Globus pallidus (tissue), 1 donor: ENCODE data around the gene BAHD1.

Source experiments
- DNase-seq: peaks from one replicate; pipeline ENCODE4 v3.0.0-alpha.2; 2015; ENCODE audit warnings: low spot score

BAHD1 gene

GRCh38 chr15:40467261-40467615 is 26.5 kb downstream of the BAHD1 start:
- no peak for DNase-seq

GRCh38 chr15:40468898-40469331 is 28.2 kb downstream of the BAHD1 start:
- DNase-seq, result no peak

GRCh38 chr15:40469776-40470390 is 29.1 kb downstream of the BAHD1 start:
- no peak for DNase-seq

DNA sequence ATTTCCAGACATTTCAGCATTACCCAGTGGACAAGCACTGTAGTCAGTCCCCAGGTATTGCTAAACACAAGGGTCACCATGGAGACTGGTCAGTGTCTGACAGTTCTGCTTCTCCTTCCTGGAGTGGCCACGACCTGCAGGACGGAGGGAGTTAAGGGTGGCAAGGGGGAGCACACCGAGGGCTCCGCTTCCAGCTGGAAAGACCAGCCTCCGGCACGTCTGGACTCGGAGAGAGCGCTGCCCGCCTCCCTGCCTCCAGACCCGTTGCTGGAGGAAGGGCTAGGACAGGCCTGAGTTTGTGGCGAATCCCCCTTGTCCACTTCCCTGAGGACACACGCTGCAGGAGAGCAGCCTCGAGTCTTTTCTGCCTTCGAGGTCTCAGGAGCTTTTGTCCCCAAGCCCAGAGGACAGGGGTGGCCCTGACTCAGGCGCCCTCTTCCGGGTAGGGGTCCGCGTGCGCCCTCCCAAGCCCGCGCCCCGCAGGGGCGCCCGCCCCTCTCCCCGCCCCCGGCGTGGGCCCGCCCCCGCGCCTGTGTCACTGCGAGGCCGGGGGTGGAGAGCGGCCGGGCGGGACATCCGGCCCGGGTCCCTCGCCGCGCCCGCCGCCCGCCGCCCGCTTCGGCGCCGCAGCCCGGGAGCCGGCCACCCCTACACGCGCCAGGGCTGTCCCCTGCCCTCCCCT is 29.8 kb downstream of the BAHD1 start, which contains the start of gene CHST14:
Gene CHST14 (plus strand): TSS at position 562 of the 682 bp plus-strand sequence. CDS start 230 bp downstream, outside the sequence.
- DNase-seq, result peak; percentile 48

- no peak for DNase-seq
Observed at GRCh38 chr15:40471105-40471807, 30.5 kb downstream of the BAHD1 start.

DNA sequence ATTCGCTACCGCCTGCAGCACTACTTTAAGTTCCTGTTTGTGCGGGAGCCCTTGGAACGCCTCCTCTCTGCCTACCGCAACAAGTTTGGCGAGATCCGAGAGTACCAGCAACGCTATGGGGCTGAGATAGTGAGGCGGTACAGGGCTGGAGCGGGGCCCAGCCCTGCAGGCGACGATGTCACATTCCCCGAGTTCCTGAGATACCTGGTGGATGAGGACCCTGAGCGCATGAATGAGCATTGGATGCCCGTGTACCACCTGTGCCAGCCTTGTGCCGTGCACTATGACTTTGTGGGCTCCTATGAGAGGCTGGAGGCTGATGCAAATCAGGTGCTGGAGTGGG is 31.0 kb downstream of the BAHD1 start:
- DNase-seq, result no peak

DNA sequence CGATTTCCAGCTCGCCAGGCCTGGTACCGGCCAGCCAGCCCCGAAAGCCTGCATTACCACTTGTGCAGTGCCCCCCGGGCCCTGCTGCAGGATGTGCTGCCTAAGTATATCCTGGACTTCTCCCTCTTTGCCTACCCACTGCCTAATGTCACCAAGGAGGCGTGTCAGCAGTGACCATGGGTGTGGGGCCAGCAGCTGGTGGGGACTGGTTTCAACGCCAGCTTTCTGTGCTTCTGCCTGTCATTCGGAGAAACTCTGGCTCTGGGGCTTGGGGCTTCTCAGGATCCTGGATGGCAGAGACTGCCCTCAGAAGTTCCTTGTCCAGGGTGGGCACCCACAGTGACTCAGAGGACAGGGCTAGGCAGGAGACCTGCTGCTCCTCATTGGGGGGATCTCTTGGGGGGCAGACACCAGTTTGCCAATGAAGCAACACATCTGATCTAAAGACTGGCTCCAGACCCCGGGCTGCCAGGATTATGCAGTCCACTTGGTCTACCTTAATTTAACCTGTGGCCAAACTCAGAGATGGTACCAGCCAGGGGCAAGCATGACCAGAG is 31.5 kb downstream of the BAHD1 start:
- DNase-seq, result no peak

GRCh38 chr15:40474581-40474980 is 33.8 kb downstream of the BAHD1 start:
- no peak for DNase-seq

DNA sequence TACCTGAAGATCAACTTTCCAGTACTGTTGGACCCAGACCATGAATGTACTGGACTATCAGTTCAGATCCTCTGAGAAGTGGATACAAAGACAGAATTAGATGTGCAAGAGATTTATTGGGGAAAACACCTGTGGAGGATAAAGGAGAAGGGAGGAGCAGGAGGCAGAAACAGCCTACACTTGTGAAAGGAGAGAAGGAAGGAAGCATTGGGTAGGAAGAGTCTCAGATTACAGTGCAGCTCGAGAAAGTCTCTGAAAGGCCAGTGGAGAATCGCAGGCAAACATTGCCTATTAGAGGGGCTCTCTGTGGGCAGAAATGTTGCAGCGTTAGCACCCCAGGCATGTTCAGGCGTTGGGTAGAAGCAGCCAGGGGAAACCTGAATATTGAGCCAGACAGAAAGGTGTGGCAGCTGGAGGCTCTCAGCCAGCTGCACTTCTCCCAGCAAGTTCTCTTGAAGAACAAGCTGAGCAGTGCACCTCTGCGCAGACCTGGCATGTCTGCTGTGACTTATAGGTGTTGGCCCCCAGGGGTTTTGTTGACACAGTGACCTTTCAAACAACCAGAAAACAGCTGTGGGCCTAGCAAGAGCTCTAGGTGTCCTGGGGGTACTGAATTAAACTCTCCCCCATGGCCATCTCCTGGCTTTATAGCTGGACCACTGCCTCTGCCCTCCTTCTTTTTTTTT is 37.0 kb downstream of the BAHD1 start:
- no peak for DNase-seq

DNA sequence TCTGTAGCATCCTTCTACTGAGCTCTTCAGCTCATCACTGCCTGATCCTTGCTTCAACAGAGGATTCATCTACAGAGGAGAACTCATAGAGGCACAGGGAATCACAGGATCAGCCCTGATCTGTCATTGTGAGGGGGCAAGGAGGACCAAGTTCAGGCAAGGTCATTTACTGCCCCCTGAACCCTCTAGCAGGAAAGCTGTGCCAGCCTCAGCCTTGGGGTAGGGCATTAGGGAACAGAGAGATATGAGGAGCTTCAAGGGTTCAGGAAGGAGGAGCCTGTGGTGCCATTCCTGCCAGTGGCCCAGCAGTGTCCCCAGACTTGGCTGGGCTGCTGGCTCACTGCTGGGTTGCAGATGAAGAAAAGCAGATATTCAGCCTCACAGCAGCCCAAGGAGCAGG is 38.3 kb downstream of the BAHD1 start:
- no peak for DNase-seq

DNA sequence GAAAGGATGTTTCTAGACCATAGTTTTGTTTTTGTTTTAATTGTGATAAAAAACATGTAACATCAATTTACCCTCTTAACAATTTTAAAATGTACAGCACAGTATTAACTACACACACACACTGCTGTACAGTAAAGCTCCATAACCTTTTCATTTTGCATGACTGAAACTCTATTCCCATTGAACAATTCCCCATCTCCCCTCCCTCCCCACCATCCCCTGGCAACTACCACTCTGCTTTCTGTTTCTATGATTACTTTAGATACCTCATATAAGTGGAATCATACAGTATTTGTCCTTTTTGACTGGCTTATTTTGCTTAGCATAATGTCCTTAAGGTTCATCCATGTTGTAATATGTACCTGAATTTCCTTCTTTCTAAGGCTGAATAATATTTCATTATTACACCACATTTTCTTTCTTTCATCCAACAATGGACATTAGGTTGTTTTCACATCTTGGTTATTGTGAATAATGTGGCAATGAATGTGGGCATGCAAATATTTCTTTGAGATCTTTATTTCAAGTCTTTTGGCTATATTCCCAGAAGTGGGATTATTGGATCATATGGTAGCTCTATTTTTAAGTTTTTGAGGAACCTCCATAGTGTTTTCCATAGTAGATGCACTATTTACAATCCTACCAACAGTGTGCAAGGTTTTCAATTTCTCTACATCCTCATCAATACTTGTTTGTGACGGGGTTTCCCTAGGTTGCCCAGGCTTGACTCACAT is 40.8 kb downstream of the BAHD1 start:
- DNase-seq, result no peak

- no peak for DNase-seq
Observed at GRCh38 chr15:40483919-40484318, 43.2 kb downstream of the BAHD1 start.

GRCh38 chr15:40486066-40486770 is 45.5 kb downstream of the BAHD1 start:
- no peak for DNase-seq

GRCh38 chr15:40487816-40488682 is 47.3 kb downstream of the BAHD1 start:
- no peak for DNase-seq

DNA sequence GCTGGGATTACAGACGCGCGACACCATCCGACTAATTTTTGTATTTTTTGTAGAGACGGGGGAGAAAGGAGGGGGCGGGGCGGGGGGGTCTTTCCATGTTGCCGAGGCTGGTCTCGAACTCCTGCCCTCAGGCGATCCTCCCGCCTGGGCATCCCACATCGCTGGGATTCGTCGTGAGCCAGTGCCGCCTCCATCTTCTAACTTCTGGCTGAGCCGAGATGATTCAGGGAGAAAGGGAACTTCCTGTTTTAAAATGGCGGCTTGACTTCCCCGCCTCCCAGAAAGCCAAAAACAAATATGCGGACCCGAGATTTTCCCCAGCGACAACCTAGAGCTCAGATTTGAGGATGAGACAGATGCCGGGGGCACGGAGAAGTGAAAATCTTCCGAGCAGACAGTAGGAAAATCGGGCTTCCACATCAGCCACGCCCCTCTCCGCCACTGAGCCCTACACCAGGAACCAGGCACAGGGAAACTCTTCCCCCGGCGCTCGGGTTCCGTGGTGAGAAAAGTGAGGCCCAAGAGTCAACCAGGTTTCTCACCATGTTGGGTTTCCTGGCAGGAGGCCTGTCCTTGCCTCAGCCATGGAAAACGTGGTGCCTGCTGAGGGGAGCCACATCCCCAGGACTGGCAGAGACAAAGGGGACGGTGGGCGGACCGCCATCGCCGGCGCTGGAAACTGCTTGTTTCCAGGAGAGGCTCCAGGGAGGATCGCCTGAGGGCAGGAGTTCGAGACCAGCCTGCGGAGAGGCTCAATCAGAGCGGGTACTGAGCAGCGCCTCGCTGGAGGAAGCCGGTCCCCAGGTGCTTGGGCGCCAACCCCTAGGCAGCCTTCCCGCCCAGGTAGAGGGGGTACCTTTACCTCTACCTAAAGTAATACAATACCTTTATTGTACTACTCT is 48.8 kb downstream of the BAHD1 start:
- DNase-seq, result no peak

DNA sequence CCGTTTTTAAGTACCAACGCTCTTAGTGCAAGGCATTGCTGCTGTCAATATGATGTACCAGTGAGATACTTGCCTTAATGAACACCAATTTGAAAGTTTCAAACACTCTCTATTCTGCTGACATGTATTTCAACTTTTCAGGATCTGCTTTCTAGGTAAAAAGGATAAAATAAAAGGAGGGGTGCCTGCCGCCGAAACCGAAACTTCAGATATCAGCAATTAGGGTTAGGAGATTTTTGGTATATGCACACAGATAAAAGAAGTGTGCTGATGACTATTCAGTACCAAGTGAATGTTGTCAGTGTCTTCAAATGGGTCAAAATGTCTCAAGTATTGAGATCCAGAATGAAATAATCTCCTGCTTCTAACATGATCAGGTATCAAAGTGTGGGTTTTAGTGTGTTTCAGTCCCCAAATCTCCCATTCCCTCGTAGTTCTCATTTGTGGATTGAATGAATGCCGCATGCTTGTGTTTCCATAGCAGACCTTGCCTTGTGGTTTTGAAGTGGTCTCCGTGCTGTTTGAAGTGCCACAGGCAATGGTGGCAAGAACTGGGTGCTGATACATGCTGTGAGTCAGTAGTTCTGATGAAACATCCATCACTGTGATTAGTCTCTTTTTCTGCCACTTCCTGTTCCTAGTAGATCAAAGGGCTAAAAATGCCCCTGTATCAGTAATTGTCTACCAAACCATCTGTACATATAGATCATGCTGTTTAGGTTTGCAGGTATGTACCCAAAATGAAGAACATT is 52.5 kb downstream of the BAHD1 start:
- no peak for DNase-seq

- no peak for DNase-seq
Observed at GRCh38 chr15:40495516-40495915, 54.8 kb downstream of the BAHD1 start.

GRCh38 chr15:40498418-40498817 is 57.7 kb downstream of the BAHD1 start:
- no peak for DNase-seq
